Thymus (tissue), 11 donors: ENCODE data around the gene SDHB. TPM values are rescaled to one million over a fixed set of nuclear protein-coding genes. Genes with fewer than 3 reads are reported as not detected.

Source experiments
- DNase-seq, 9 donors: peaks; one replicate each; pipeline ENCODE4 v3.0.0-alpha.2; 2013; ENCODE audit warnings: low spot score in 9 of 9, low read depth in 6 of 9, missing footprints in 1 of 9
- H3K27ac ChIP-seq, 2 donors: one replicate each; pipeline ENCODE4 v1.5.1; 2013; ENCODE audit warnings: control low read depth in 1 of 2, low read depth in 1 of 2, low read length in 1 of 2, mild to moderate bottlenecking in 1 of 2, moderate library complexity in 1 of 2
- H3K27me3 ChIP-seq, 2 donors: one replicate each; pipeline ENCODE4 v1.5.1; 2013; ENCODE audit warnings: low read length in 1 of 2; ENCODE audit not compliant: control insufficient read depth in 2 of 2, insufficient read depth in 1 of 2
- H3K36me3 ChIP-seq, 2 donors: one replicate each; pipeline ENCODE4 v1.5.1; 2013; ENCODE audit warnings: low read length in 1 of 2, mild to moderate bottlenecking in 1 of 2, moderate library complexity in 1 of 2; ENCODE audit not compliant: control insufficient read depth in 2 of 2, insufficient read depth in 2 of 2
- H3K4me1 ChIP-seq, 2 donors: one replicate each; pipeline ENCODE4 v1.5.1; 2013; ENCODE audit warnings: low read length in 2 of 2; ENCODE audit not compliant: control insufficient read depth in 2 of 2, insufficient read depth in 2 of 2
- H3K4me3 ChIP-seq, 2 donors: one replicate each; pipeline ENCODE4 v1.5.1; 2013; ENCODE audit warnings: low read length in 2 of 2, control low read depth in 1 of 2, mild to moderate bottlenecking in 1 of 2
- H3K9me3 ChIP-seq, 2 donors: one replicate each; pipeline ENCODE4 v1.5.1; 2013; ENCODE audit warnings: low read length in 1 of 2, mild to moderate bottlenecking in 1 of 2; ENCODE audit not compliant: control insufficient read depth in 2 of 2, insufficient read depth in 1 of 2
- WGBS: extraction: QIAGEN DNeasy Blood & Tissue Kit; methylation state at CpG from one replicate; pipeline ENCODE4 v1.1.7; 2013; 5-methylcytosine and 5-hydroxymethylcytosine counted together
- polyA plus RNA-seq: library from polyadenylated mRNA; stranded (reverse); fragments of 200-250 nt; gene quantifications from one replicate; pipeline ENCODE4 v1.2.3, GENCODE V29; 2013
- total RNA-seq: library from RNA; stranded (reverse); fragments of 120-200 nt; gene quantifications from one replicate; pipeline ENCODE4 v1.2.4, GENCODE V29; 2013
- donor health status: healthy.

SDHB gene
- total and polyA plus RNA-seq, 2 donors, result 70.0 to 122 TPM

DNA sequence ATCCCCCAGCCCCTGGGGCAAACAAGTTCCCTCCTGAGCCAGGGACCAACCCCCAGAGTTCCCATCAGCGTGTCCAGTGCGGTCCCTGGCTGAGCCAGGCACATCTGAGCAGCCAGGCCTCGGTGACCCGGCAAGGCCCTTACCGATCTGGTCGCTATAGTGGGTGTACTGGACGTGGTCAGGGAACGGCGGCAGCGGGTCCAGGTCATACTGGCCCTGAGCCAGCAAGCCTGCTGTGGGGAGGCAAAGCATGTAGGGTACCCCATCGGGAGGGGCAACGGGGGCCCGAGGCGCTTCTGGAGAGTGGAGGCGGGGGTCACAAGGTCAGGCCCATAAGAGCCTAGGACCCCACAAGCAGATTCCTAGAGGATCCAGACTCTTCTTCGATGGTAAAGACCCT is 76.9 kb downstream of the SDHB start:
- Histone ChIP-seq H3K27me3 (peaks cover 0 to 28% of the 10 kb centered on the region in 2 donors), H3K4me1 (peaks cover 4 to 14% of the 10 kb centered on the region in 2 donors), H3K36me3 (no peaks in the 10 kb centered on the region), H3K4me3 (no peak overlapping the region), H3K9me3 (no peaks in the 10 kb centered on the region), H3K27ac (no peak overlapping the region)
- no peak for DNase-seq
- WGBS, result 92% methylated on average over 16 of the region's 16 CpGs

DNA sequence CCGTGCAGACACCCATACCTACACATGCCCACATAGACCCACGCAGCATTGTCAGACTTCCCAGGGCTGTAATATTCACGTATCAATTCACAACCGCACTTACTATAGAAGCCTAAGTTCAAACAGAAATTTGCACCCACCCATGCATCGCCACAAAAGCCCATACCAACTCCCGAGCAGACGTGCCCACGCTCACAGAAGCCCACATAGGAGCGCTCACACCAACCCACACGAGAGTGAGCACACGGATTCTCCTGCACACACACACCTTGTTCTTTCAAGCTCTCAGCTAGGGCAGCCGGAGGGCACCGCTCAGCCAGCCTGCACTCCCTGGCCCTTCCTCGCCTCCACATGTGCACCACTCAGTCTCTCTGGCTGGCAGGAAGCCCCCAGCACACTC is 78.0 kb downstream of the SDHB start:
- WGBS, result 94% methylated on average over 14 of the region's 14 CpGs
- H3K27ac ChIP-seq, result no peak overlapping the region
- peaks cover 0 to 4% of the 10 kb centered on the region in 2 donors for H3K36me3 ChIP-seq
- peaks cover 0 to 21% of the 10 kb centered on the region in 2 donors for H3K27me3 ChIP-seq
- peaks cover 4 to 14% of the 10 kb centered on the region in 2 donors for H3K4me1 ChIP-seq
- H3K9me3 ChIP-seq, result no peaks in the 10 kb centered on the region
- H3K4me3 ChIP-seq, result no peak overlapping the region
- no peak for DNase-seq

DNA sequence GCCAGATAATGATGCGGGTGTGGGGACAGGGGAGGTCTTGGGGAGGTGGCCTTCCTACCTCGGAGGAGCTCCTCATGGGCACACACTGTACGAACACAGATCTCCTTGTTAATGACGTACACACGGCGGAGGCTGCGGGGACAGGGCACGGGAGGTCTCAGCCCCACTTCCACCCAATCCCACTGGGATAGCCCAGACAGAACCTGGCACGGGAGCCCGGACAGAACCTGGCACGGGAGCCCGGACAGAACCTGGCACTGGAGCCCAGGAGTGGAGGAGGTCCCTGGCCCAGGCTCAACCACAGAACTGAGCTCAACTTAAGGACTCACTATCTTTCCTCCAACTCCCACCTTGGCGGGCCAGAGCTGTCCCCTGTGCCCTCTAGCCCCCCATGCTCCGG is 78.6 kb downstream of the SDHB start:
- H3K27ac ChIP-seq, result no peak overlapping the region
- no peak overlapping the region for H3K4me3 ChIP-seq
- no peaks in the 10 kb centered on the region for H3K9me3 ChIP-seq
- peaks cover 0 to 15% of the 10 kb centered on the region in 2 donors for H3K27me3 ChIP-seq
- no peak for DNase-seq
- H3K36me3 ChIP-seq, result peaks cover 0 to 8% of the 10 kb centered on the region in 2 donors
- peaks cover 2 to 10% of the 10 kb centered on the region in 2 donors for H3K4me1 ChIP-seq
- 93% methylated on average over 14 of the region's 14 CpGs for WGBS

DNA sequence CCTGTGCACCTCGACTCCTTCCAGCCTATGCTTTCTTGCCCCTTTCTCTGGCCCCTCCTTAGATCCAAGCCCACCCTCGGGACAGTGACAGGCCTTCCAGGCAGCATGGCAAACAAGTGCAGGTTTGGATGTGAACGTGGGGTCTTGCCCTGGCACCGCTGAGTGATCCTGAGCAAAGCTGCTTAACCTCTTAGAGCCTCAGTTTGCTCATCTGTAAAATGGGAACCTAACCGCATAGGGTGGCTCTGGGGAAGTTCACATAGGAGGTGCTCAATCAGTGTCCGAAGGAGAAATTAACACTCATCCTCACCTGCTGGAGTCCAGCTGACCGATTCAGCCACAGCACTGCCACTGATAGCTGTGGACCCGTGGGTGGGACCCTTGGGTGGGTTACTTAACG is 80.6 kb downstream of the SDHB start:
- 83% methylated on average over 9 of the region's 9 CpGs for WGBS
- no peaks in the 10 kb centered on the region for H3K4me1 ChIP-seq
- H3K4me3 ChIP-seq, result no peak overlapping the region
- H3K27ac ChIP-seq, result no peak overlapping the region
- peaks cover 0 to 28% of the 10 kb centered on the region in 2 donors for H3K36me3 ChIP-seq
- H3K9me3 ChIP-seq, result no peaks in the 10 kb centered on the region
- no peaks in the 10 kb centered on the region for H3K27me3 ChIP-seq
- no peak for DNase-seq

DNA sequence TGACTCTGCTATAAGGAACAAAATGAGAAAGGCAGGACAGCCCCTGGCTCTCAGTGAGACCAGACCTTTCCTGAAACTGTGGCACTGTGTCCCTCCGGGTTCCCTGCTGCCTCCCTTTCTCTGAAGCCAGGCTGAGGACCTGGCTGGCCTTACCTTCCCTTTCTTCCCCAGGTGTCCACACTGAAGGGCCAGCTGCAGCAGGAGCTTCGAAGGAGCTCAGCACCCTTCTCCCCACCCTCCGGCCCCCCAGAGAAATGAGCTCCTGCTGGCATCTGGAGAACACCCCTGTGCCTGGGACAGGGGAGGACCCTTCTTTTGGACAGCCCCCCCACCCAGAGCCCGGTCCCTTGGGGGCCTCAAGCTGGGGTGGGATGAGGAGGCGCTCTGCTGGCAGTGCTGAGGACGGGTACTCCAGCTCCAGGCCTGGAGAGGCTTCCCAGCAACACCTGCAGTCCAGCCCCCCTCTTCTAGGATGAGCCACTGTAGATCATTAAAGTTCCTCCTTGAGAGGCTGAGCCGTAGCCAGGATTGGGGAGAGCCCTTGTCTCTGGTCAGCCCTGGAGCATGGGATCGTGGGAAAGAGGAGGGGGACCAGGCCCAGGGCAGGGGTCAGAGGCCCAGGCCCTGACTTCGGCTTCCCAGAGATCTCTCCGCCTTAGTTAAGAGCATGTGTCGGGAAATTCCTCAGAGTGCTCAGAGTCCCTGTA is 81.5 kb downstream of the SDHB start:
- no peaks in the 10 kb centered on the region for H3K27me3 ChIP-seq
- H3K4me3 ChIP-seq, result no peak overlapping the region
- H3K4me1 ChIP-seq, result peaks cover 0 to 3% of the 10 kb centered on the region in 2 donors
- H3K36me3 ChIP-seq, result peaks cover 0 to 34% of the 10 kb centered on the region in 2 donors
- no peak overlapping the region for H3K27ac ChIP-seq
- no peak for DNase-seq
- WGBS, result 94% methylated on average over 11 of the region's 11 CpGs
- H3K9me3 ChIP-seq, result no peaks in the 10 kb centered on the region

DNA sequence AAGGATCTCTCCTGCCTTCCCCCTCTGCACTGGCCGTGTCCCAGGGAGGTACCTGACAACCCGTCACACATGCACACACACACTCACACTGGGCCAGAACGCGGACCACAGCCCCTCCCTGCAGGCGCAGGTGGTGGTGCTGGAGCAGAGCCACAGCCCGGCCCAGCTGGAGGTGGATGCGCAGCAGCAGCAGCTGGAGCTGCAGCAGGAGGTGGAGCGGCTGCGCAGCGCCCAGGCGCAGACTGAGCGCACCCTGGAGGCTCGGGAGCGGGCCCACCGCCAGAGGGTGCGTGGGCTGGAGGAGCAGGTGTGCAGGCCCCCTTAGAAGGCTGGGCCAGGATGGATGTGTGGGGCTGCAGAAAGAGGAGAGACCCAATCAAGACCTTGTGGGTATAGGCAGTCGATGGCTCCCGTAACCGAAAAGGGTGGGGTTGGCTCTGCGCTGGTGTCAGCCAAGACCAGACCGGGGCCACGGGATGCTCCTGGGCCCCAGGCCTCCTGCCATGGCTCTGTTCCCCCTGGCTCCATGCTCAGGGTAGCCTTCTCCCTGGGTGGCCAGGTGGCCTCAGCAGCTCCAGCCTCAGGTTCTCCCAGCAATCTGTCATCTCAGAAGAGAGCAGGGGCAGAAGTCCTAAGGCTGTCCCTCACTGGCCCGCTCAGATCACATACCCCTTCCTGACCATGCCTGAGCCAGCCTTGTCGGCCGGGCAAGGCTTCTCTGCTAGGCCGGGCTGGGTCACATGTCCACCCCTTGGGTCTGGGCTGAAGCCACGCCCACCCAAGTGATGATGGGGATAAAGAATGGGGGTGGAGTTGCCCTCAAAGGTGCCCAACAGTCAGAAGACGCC is 82.3 kb downstream of the SDHB start:
- 86% methylated on average over 28 of the region's 28 CpGs for WGBS
- Histone ChIP-seq H3K4me3 (no peak overlapping the region), H3K36me3 (peaks cover 0 to 36% of the 10 kb centered on the region in 2 donors), H3K9me3 (no peaks in the 10 kb centered on the region), H3K27me3 (no peaks in the 10 kb centered on the region), H3K27ac (no peak overlapping the region), H3K4me1 (peaks cover 0 to 3% of the 10 kb centered on the region in 2 donors)
- DNase-seq, result no peak

DNA sequence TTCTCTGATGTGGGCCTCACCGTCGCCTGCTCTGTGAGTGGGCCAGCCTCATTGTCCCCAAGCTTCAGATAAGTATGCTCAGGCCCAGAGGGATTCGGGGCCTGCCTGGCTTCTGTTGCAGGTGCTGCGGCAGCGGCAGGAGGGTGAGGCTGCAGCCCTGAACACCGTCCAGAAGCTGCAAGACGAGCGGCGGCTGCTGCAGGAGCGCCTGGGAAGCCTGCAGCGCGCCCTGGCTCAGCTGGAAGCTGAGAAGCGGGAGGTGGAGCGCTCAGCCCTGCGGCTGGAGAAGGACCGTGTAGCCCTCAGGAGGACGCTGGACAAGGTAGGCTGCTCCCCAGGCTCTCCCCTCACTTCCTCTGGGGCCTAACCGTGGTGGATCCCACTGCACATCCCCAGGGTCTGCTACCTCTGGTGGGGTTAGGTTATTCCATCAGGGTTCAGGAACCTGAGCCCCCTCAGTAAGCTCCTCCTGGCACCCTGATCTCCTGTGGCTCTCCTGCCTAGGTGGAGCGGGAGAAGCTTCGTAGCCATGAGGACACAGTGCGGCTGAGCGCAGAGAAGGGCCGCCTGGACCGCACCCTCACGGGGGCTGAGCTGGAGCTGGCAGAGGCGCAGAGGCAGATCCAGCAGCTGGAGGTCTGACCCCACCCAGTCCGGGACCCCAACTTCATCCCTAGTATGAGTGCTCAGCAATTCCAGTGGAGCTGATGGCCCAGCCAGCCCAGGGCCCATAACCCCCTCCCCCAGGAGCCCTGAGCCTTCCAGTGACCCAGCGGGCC is 83.5 kb downstream of the SDHB start:
- DNase-seq, result no peak
- Histone ChIP-seq H3K36me3 (peaks cover 0 to 48% of the 10 kb centered on the region in 2 donors), H3K9me3 (no peaks in the 10 kb centered on the region), H3K27ac (no peak overlapping the region), H3K4me1 (peaks cover 0 to 3% of the 10 kb centered on the region in 2 donors), H3K27me3 (no peaks in the 10 kb centered on the region), H3K4me3 (no peak overlapping the region)
- WGBS, result 95% methylated on average over 28 of the region's 28 CpGs

DNA sequence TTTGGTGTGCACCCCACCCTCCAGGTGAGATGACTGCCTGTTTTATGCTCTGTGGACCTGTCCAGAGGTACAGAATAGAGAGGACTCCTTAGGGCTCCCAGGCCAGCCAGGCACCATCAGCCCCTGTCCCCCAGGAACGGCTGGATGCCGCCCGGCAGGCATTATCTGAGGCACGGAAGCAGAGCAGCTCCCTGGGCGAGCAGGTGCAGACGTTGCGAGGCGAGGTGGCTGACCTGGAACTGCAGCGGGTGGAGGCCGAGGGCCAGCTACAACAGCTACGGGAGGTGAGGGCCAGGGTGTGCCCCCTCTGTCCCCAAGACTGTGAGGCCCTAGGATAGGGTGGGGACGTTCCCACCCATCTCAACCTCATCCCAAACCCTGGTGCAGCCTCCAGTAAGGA is 84.2 kb downstream of the SDHB start:
- Histone ChIP-seq H3K27me3 (no peaks in the 10 kb centered on the region), H3K36me3 (peaks cover 0 to 54% of the 10 kb centered on the region in 2 donors), H3K4me3 (no peak overlapping the region), H3K27ac (no peak overlapping the region), H3K9me3 (no peaks in the 10 kb centered on the region), H3K4me1 (peaks cover 0 to 3% of the 10 kb centered on the region in 2 donors)
- no peak for DNase-seq
- 97% methylated on average over 12 of the region's 12 CpGs for WGBS
